Tibial nerve (tissue), 4 donors: ENCODE data around the gene TRMT2A. TPM values are rescaled to one million over a fixed set of nuclear protein-coding genes. Genes with fewer than 3 reads are reported as not detected.

ENCODE experiments used
- DNase-seq, 2 donors: peaks; one replicate each; pipeline ENCODE4 v3.0.0-alpha.2; 2019; ENCODE audit warnings: low spot score in 2 of 2
- H3K27ac ChIP-seq, 4 donors: fragments of 200-600 bp; sonication (generic) in 3 of 4; one replicate each; pipeline ENCODE4 v1.5.1; 2017 to 2019; ENCODE audit warnings: mild to moderate bottlenecking in 1 of 4
- H3K27me3 ChIP-seq, 2 donors: fragments of 200-600 bp; sonication (generic) in 1 of 2; one replicate each; pipeline versions ENCODE4 v1.5.1 to v1.6.0; 2017 to 2019
- H3K36me3 ChIP-seq, 3 donors: fragments of 200-600 bp; sonication (generic); one replicate each; pipeline ENCODE4 v1.5.1; 2018 to 2019
- H3K4me1 ChIP-seq, 4 donors: fragments of 200-600 bp; sonication (generic) in 3 of 4; one replicate each; pipeline ENCODE4 v1.5.1; 2017 to 2019
- H3K4me3 ChIP-seq, 4 donors: fragments of 200-600 bp; sonication (generic) in 3 of 4; one replicate each; pipeline ENCODE4 v1.5.1; 2017 to 2019; ENCODE audit warnings: mild to moderate bottlenecking in 1 of 4, moderate library complexity in 1 of 4
- H3K9me3 ChIP-seq, 4 donors: fragments of 200-600 bp; sonication (generic) in 3 of 4; one replicate each; pipeline ENCODE4 v1.5.1; 2017 to 2019
- CTCF ChIP-seq, 5 experiments: fragments of 200-600 bp in 3 of 5; fragments of 450-650 bp in 2 of 5; sonication (generic) in 3 of 5; IDR thresholded peaks; one replicate each; pipeline ENCODE4 v1.5.1; 2016 to 2019; ENCODE audit warnings: antibody characterized with exemption in 5 of 5, mild to moderate bottlenecking in 3 of 5, moderate library complexity in 2 of 5
- EP300 ChIP-seq, 2 donors: sonication (generic); formaldehyde crosslinking; IDR thresholded peaks; one replicate each; pipeline ENCODE4 v1.6.1; 2017; ENCODE audit warnings: antibody characterized with exemption in 2 of 2, mild to moderate bottlenecking in 1 of 2
- POLR2A ChIP-seq, 2 donors: fragments of 450-650 bp; IDR thresholded peaks; one replicate each; pipeline ENCODE4 v1.6.1; 2017; ENCODE audit warnings: antibody characterized with exemption in 2 of 2, mild to moderate bottlenecking in 2 of 2, moderate library complexity in 2 of 2
- WGBS, 2 donors: methylation state at CpG; one replicate each; pipeline ENCODE4 v1.1.5; 2018; 5-methylcytosine and 5-hydroxymethylcytosine counted together
- total RNA-seq, 4 donors: library from RNA; depleted of rRNA; stranded (reverse); fragments of >200 nt; gene quantifications; one replicate each; pipeline ENCODE4 v1.1.0, GENCODE V29; 2016

Gene TRMT2A
- total RNA-seq, 4 donors from 2014 or later: 39.0 to 139 (median 55.9) TPM

- TF ChIP-seq EP300 (IDR thresholded peaks at IDR 0.05) (no peak), CTCF (IDR thresholded peaks at IDR 0.05) (no peak)
- Histone ChIP-seq H3K27me3 (no peaks in the 10 kb centered on the region), H3K36me3 (peaks cover 0 to 95% (median 33%) of the 10 kb centered on the region in 3 donors), H3K4me3 (no peak overlapping the region), H3K27ac (no peak overlapping the region), H3K9me3 (no peaks in the 10 kb centered on the region), H3K4me1 (no peaks in the 10 kb centered on the region)
- 83 to 94% methylated on average over 7 of the region's 7 CpGs for WGBS, 2 donors
- DNase-seq: no peak
Observed at GRCh38 chr22:20105456-20106204, 11.4 kb downstream of the TRMT2A start.

- TF ChIP-seq EP300 (IDR thresholded peaks at IDR 0.05): no peak
- no peak for TF ChIP-seq POLR2A (IDR thresholded peaks at IDR 0.05)
- TF ChIP-seq CTCF (IDR thresholded peaks at IDR 0.05): no peak
- H3K4me3 ChIP-seq: no peak overlapping the region
- 89 to 91% methylated on average over 12 of the region's 12 CpGs for WGBS, 2 donors
- no peak for DNase-seq
- no peaks in the 10 kb centered on the region for H3K4me1 ChIP-seq
- no peak overlapping the region for H3K27ac ChIP-seq
- H3K9me3 ChIP-seq: no peaks in the 10 kb centered on the region
- peaks cover 0 to 95% (median 13%) of the 10 kb centered on the region in 3 donors for H3K36me3 ChIP-seq
- H3K27me3 ChIP-seq: no peaks in the 10 kb centered on the region
Observed at GRCh38 chr22:20102203-20102780, 14.7 kb downstream of the TRMT2A start.

GRCh38 chr22:20101638-20102037 is 15.4 kb downstream of the TRMT2A start:
- DNase-seq: no peak
- TF ChIP-seq CTCF (IDR thresholded peaks at IDR 0.05) (no peak), EP300 (IDR thresholded peaks at IDR 0.05) (no peak), POLR2A (IDR thresholded peaks at IDR 0.05) (no peak)
- Histone ChIP-seq H3K27ac (no peak overlapping the region), H3K27me3 (no peaks in the 10 kb centered on the region), H3K36me3 (peaks cover 0 to 95% (median 7%) of the 10 kb centered on the region in 3 donors), H3K4me3 (no peak overlapping the region), H3K4me1 (no peaks in the 10 kb centered on the region), H3K9me3 (peaks cover 0 to 4% (median 0%) of the 10 kb centered on the region in 4 donors)
- 76 to 82% methylated on average over 8 of the region's 8 CpGs for WGBS, 2 donors

GRCh38 chr22:20099099-20099711 is 17.8 kb downstream of the TRMT2A start:
- Histone ChIP-seq H3K4me3 (no peak overlapping the region), H3K27ac (no peak overlapping the region), H3K9me3 (peaks cover 0 to 12% (median 0%) of the 10 kb centered on the region in 4 donors), H3K36me3 (peaks cover 0 to 95% (median 4%) of the 10 kb centered on the region in 3 donors), H3K4me1 (no peaks in the 10 kb centered on the region), H3K27me3 (no peaks in the 10 kb centered on the region)
- 94 to 99% methylated on average over 6 of the region's 6 CpGs for WGBS, 2 donors
- no peak for DNase-seq
- no peak for TF ChIP-seq CTCF (IDR thresholded peaks at IDR 0.05)
- TF ChIP-seq EP300 (IDR thresholded peaks at IDR 0.05): no peak
- TF ChIP-seq POLR2A (IDR thresholded peaks at IDR 0.05): no peak
